GM19468 (cell line): ENCODE results near the gene VPS37C.

Experiments
- ATAC-seq: cut with Tn5 transposase; IDR thresholded peaks from one replicate; pipeline ENCODE4 v1.9.1; 2021; ENCODE audit warnings: mild to moderate bottlenecking, moderate library complexity, moderate number of reproducible peaks; ENCODE audit not compliant: unreplicated experiment; ENCODE audit errors: extremely low read depth

The VPS37C gene

GRCh38 chr11:61120706-61121191, 40.5 kb downstream of the VPS37C start:
- ATAC-seq, result no peak

DNA sequence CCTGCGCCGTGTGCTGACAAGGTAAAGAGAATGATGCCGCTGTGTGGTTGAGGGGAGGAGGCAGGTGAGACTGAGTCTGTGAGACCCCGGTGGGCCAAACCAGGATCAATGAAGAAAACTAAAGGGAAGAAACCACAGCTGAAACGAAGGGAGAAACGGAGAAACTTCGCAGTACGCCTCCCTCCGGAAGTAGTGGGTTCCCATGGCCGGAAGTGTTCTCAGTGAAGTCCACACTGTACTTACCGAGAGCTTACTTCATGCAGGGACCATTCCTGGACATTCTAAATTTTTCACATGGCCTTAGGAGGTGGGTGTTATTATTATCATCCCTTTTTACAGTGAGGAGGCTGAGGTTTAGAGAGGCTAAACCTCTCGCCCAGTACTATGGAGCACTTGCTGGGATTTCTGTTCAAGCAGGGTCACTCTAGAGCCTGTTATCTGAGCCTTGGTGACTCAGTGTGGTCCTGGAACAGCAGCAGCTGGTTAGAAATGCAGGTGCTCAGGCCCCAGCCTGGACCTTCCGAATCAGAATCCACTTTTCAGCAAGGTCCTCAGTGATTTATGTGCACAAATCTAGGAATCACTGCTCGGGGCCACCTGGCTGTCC, 41.0 kb downstream of the VPS37C start:
- no peak for ATAC-seq

DNA sequence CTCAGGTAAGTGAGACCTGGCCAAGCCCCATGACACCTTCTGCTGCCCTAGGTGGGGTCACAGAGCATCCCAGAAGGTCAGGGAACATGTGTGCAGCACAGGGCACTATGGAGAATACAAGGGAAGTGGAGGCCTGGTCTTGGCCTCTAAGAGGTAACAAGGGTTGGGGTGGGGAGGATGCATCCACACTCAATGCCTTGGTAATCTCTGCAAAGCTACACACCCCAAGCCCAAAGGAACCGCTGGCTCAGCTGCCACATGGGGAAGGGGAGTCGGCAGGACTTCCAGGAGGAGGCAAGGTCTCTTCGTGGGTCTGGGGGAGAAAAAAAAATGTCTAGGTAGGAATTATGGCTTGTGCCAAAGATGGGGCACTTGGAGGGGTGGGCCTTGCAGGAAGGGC, 41.7 kb downstream of the VPS37C start:
- no peak for ATAC-seq

DNA sequence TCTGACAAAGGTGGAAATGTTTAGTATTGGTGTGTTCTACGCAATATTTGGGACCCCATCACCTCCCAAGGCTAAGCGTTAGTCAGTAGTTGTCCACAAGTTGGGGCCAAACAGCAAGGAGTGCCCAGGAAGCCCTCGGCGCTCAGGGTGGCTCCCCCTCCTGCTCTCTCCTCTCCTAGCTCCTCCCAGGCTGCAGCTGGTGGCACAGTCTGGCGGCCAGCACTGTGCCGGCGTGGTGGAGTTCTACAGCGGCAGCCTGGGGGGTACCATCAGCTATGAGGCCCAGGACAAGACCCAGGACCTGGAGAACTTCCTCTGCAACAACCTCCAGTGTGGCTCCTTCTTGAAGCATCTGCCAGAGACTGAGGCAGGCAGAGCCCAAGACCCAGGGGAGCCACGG, 42.2 kb downstream of the VPS37C start:
- no peak for ATAC-seq

GRCh38 chr11:61118406-61118805, 42.8 kb downstream of the VPS37C start:
- no peak for ATAC-seq

DNA sequence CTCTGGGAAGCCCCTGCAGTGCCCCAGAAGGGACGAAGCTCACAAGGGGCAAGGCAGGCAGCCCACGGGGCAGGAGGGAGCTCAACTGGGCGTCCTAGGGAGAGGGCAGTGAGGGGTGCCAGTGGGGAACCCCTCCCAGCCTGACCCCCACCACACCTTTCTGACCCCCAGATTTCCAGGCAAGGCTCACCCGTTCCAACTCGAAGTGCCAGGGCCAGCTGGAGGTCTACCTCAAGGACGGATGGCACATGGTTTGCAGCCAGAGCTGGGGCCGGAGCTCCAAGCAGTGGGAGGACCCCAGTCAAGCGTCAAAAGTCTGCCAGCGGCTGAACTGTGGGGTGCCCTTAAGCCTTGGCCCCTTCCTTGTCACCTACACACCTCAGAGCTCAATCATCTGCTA, 43.2 kb downstream of the VPS37C start:
- ATAC-seq, result no peak

- no peak for ATAC-seq
These were observed 44.1 kb downstream of the VPS37C start for GRCh38 chr11:61117168-61117520.

DNA sequence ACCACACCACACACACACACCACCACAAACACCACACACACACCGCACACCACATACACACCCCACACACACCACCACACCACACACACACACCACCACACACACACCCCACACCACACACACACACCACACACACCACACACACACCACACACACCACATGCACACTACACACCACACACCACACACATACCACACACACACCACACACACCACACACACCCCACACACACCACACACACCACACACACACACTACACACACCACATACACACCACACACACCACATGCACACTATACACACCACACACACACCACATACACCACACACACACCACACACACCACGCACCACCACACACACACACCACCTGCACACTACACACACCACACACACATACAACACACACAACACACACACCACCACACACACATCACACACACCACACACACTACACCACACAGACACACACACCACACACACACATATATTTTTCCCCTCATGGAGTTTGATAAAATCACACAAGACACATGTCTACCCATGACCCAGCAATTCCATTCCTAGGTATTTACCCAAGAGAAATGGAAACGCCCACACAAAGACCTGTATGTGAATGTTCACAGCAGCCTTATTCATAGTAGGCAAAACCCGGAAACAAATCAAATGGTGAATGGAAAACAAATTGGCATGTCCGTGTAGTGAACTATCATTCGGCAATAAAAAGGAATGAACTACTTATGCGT, 44.6 kb downstream of the VPS37C start:
- ATAC-seq, result no peak

DNA sequence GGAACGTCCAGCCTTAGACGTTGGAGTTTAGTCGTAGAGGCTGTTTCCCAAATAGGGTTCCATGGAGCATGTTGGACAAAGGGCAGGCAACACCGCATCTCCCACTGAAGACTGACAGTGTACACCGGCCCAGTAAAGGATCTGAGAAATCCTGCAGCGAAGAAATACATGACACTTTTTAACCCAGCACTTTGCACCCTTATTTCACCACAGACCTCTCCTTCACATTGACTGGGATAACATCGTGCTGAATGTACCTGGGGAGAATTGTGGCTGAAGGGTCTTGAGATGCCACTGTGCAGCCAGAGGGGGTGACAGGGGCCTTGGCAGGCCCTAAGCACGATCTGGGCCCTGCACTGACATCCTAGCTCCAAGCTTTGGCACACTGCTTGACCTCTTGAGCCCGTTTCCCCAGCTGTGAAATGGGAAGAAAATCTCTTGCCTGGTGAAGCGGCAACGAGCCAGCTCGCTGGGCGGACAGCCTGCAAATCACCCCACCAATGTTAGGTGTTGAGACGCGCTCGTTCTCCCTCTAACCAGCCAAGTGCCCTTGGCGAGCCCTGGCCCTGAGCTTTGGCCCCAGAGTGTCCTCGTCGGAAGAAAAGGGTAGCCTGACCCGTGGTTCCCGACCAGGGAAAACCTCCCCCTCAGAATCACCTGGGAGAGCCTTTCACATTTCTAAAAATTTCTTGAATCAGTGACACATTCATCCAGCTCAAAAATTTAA, 45.6 kb downstream of the VPS37C start:
- no peak for ATAC-seq

GRCh38 chr11:61114913-61115312, 46.3 kb downstream of the VPS37C start:
- no peak for ATAC-seq

- no peak for ATAC-seq
These were observed 48.0 kb downstream of the VPS37C start for GRCh38 chr11:61113201-61113600.

DNA sequence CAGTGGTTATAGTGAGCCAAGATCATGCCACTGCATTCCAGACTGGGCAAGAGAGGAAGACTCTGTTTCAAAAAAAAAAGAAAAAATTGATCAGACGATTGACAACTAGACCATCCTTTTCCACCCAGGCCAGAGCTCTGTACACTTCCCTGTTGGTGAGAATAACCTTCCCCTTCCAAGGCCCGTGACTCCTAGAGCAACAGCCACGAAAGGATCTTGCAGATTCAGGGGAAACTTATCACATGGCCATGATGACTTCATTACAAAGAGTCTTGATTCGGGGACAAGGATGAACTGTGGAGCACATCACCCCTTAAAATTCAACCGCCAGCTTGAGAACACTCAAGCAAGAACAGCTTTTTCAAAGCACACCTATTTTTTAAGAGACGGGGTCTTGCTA, 48.7 kb downstream of the VPS37C start:
- no peak for ATAC-seq

- ATAC-seq, result no peak
These were observed 49.3 kb downstream of the VPS37C start for GRCh38 chr11:61111786-61112517.

GRCh38 chr11:61111050-61111435, 50.2 kb downstream of the VPS37C start:
- no peak for ATAC-seq

DNA sequence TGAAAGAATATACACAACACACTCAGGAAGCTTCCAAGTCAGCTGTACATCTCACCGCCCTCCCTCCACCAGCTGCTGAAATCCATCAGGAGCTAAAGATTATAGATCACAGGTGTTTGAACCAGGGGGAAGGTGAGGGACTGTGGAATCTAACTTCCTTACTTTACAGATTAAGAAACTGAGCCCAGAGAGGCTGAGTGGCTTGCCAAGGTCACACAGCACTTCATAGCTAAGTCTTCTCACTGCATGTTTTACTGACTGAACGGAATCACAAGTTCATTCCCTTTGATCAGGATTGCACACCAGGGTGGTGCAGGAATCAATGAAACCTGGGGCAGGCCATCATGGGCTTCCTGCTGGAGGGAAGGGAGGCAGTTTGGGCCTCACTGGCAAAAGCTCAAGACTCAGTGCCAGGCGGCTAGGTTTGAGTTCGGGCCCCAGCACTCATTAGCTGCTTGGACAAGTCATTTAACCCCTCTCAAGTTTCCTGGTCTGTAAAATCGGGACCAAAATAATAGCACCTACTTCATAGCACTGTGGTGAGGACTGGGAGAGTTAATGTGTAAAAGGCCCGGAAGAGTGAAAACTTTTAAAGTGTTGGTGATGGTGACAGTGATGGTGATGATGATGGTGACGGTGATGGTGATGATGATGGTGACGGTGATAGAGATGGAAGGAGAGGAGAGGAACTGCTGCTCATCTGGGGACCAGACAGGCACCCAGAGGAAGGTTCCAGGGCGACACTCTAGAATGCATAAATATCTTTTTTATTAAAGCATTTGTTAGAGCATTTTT, 50.8 kb downstream of the VPS37C start:
- ATAC-seq, result no peak

DNA sequence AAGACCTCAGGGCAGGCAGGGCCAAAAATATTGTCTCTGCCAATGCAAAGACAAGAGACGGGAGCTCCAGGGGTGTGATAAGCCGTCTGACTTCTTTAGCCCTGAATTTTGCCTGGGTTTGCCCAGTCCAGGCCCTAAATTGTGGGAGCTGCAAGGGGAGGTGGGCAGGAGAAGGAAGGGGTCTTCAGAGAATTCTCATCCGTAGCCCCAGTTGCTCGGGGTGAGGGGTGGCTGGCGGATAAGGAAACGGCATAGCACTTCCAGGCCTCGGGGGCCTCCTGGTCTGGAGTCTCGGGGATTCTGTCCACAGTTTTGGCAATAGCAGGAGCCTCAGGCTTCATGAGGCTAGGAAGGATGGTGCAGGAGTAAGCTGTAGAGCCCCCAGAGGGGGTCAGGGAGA, 51.6 kb downstream of the VPS37C start:
- no peak for ATAC-seq

- no peak for ATAC-seq
These were observed 52.2 kb downstream of the VPS37C start for GRCh38 chr11:61108847-61109585.

DNA sequence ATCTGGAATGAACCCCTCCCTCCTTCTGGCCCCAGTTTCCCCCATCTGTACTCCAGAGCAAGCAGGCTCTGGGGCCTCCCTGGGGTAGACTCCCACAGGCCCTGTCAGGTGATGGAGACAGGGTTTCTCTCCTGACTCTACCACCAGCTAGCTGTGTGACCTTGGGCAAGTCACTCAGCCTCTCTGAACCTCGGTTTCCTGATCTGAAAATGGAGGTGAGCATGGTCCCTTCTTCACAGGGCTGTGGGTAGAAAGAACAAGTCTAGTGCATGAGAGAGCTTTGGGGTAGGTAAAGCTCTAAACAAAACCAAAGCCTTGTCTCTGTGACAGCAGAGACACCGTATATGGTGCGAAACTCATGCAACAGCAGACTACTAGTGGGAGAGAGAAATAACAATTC, 53.3 kb downstream of the VPS37C start:
- no peak for ATAC-seq

DNA sequence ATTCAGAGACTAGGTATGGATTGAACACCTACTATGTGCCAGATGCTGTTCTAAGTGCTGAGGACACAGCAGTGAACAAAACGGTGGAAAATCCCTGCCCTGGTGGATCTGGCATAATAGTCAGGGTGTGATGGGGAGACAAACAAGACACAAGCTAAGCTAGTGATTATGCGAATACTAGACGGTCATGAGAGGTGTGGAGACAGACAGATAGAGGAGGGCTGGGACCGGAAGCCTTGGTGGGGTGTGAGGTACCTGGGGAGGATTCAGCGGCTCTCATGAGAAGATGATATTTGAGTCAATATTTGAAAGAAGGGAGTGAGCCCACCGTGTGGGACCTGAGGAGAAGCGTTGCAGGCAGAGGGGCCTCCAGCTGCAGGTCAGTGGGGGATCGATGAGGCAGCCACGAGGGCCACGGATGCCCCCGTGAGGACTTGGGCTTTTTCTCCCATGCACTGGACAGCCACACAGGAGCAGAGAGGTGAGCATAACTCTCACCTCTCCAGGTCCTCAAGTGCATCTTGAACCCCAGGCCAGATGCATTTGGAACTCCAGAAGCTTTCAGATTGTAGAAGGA, 54.2 kb downstream of the VPS37C start:
- ATAC-seq, result no peak
